ENCODE measurements around the gene SDCCAG8.

SDCCAG8 gene

GRCh38 chr1:243487649-243488227, 231.9 kb downstream of the SDCCAG8 start:
- no peak for DNase-seq (ENCODE audit: low spot score)

GRCh38 chr1:243488459-243489157, 232.8 kb downstream of the SDCCAG8 start:
- DNase-seq (ENCODE audit: low spot score): no peak

GRCh38 chr1:243489158-243489527, 233.3 kb downstream of the SDCCAG8 start:
- DNase-seq (ENCODE audit: low spot score): no peak

DNA sequence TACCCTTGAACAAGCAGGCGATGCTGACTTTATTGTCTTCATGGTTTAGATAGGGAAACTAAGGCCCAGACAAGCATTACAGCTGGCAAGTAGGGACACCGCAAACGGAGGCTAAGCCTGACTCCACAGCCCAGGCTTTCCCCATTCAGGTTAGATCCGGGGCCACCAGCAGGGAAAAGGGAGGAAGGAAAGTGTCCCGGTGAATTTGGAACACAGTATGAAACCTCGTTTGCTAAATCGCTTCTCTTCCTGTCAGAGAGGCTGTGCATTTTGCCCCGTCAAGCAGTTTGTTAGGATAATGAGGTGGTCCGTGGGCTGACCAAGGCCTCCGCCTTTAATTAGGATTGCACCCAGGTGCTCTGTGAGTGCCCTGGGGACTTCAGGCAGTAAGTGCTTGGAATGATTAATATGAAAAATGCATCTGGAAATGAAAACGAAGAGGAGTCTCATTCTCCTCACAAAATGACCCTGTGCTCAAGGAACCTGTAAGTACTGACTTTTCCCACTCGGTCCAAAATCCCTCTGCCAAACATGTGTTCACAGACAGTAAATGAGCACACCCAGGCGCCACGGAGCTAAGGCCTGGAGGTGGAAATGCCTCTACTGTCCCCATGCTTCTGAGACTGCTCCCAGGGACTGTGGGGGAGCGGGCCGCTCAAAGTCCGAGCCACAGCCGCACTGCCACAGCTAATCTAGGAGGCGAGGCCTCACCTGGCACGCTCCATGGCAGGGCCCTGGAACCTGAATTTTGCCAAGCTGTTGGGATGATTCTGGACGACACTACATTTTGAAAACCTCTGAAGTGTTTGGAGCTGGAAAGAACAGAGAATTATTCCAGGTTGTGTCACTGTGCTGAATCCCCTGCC, 234.1 kb downstream of the SDCCAG8 start:
- no peak for DNase-seq (ENCODE audit: low spot score)

GRCh38 chr1:243490748-243491686, 235.2 kb downstream of the SDCCAG8 start:
- DNase-seq (ENCODE audit: low spot score): no peak

GRCh38 chr1:243493156-243494129, 237.6 kb downstream of the SDCCAG8 start:
- DNase-seq (ENCODE audit: low spot score): no peak

DNA sequence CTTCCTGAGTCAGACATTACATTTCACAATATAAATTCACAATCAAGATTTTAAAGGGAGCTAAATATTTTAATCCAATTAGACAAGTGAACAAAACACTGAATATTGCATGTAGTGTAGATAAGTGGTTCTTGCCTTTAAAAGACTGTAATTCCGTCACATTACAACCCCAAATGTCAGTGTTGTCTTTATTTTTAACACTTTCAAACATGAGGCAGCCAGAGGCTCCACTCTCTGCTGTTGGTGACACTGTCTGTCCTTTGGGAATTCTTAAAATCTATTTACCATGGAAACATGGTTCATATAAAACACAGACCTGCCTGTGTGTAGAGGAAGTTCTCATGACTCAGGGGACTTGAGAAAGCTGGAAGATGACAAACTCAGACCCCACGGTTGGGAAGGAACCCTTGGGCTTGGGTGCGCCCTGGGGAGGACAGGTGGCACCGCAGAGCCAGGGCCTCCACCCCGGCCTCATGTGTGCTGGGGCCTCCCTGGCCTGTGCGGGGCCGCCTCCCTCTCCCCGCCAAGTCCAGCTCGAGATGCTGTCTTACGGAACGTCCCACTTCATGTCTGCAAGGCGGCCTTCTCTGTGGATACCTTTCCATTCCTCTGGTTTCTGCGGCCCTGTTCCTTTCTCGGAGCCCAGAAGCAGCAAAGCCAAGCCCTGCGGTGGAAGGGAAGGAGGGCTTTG, 239.0 kb downstream of the SDCCAG8 start:
- DNase-seq (ENCODE audit: low spot score): no peak

GRCh38 chr1:243495442-243496186, 239.8 kb downstream of the SDCCAG8 start:
- DNase-seq (ENCODE audit: low spot score): no peak

DNA sequence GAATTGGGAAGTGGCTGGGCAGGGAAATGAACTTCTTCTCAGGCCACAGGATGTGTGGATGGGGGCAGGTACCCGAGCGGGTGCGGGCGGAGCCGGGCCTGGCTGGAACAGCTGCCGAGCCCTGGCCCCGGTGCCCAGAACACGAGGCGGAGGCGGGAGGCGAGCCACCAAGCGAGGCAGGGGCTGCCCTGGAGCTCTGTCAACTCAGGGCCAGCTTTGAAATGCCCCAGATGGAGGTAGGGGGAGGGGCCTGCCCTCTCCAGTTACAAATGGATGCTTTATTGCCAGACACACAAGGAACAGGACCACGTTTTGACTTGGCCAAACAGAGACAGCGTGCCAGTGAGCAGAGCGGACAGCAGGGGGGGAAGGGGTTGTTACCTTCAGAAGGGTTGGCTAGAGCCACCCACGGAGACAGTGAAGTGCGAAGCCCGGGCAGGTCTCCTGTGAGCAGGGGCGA, 240.4 kb downstream of the SDCCAG8 start:
- no peak for DNase-seq (ENCODE audit: low spot score)

- DNase-seq (ENCODE audit: low spot score): no peak
Observed at GRCh38 chr1:243496806-243497205, 241.0 kb downstream of the SDCCAG8 start.

DNA sequence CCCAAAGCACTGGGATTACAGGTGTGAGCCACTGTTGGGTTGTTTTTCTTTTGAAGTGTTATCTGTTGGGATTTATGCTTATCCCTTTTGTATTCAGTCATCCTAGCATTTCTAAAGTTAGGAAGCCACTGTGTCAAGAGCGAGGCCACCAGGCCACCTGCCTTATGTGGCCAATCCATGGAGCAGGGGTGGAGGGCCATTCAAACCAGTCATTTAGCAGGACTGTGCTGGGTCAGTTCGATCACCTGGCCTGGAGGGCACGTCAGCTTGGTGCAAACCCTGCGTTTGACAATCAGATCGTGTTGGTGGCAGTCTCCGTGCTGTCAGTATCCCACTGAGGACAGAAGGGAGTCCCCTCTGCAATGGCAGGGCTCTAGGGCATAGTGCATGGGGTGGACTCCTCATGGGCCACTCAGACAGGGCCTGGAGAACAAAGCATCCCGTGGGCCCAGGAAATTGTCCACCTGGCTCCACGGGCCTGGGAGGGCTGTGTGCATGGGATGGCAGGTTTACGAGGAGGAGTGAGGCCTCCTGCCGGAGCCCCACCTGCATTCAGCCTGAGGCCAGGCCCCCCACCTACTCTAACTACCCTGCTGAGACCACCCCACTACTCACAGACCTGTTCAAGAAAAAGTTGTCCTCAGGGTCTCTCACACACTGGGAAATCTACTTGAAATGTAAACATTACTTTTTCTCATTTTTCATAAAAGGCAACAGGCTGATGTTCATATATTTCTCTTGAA, 242.3 kb downstream of the SDCCAG8 start:
- DNase-seq (ENCODE audit: low spot score): no peak

DNA sequence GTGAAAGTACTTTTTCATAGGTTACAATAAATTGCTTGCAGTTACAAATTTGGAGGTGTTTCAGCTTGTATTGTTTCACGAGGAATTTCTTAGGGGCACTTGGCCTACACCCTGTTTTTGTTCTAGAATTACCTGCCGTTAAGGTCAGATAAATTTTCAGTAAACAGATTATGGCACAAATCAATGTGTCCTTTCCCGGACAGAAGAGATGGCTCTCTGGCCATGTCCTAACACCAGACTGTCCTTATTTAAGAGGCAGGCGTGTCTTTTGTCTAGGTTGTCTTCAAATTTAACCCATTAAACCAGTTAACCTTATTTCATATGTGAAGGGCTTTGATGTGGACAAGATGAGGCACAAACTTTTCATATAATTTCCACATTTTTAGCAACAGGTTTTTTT, 243.4 kb downstream of the SDCCAG8 start:
- no peak for DNase-seq (ENCODE audit: low spot score)

GRCh38 chr1:243499711-243500110, 243.9 kb downstream of the SDCCAG8 start:
- DNase-seq (ENCODE audit: low spot score): no peak

DNA sequence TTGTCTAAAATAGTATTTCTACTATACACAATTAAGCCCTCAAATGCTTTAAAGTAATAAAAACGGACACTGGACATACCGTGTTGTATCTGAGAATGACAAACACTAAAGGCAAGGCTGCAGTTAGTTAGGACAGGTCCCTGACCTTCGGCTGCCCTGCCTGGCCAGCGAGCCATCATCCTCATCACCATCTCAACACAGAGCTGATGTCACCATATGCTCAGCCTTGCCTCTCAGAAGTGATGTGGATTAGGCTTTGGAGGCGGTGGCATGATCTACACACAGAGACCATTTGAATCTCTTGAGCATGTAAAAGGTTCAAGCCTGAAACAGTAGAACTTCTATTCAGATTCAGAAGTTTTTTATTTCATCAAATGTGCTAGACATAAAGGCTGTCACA, 244.7 kb downstream of the SDCCAG8 start:
- DNase-seq (ENCODE audit: low spot score): no peak

DNA sequence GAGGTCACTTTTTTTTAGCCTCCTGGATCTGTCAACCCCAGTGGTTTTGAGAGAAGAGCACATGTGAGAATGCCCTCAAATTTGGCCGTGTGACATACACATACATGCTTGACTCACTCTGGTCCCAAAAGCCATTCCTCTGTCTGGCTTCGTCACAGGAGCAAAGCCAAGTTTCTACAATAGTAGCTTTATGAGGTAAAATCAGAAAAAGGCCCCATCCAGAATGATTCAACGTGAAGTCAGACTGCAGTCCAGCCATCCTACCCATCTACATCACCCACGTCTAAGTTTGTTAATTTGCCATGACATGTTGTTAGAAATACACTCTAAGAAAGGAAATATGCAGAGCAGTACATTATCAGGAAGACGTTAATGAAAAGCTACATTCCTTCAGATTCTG, 245.2 kb downstream of the SDCCAG8 start:
- no peak for DNase-seq (ENCODE audit: low spot score)

- no peak for DNase-seq (ENCODE audit: low spot score)
Observed at GRCh38 chr1:243503155-243503554, 247.3 kb downstream of the SDCCAG8 start.

GRCh38 chr1:243505986-243506689, 250.3 kb downstream of the SDCCAG8 start:
- no peak for DNase-seq (ENCODE audit: low spot score)

Data from HuH-7.5 (cell line).